Testis (tissue), 3 donors: Measurements from ENCODE around the gene C1S. TPM values are rescaled to one million over a fixed set of nuclear protein-coding genes. Genes with fewer than 3 reads are reported as not detected.

ENCODE experiments used
- DNase-seq: peaks from one replicate; pipeline ENCODE4 v3.0.0-alpha.2; 2019
- H3K27ac ChIP-seq, 2 donors: fragments of 200-600 bp; sonication (generic); one replicate each; pipeline ENCODE4 v1.5.1; 2019
- H3K27me3 ChIP-seq: fragments of 200-600 bp; sonication (generic); one replicate; pipeline ENCODE4 v1.5.1; 2019
- H3K36me3 ChIP-seq: fragments of 200-600 bp; sonication (generic); one replicate; pipeline ENCODE4 v1.5.1; 2017; ENCODE audit warnings: low read depth; ENCODE audit errors: missing control alignments
- H3K4me1 ChIP-seq: fragments of 200-600 bp; sonication (generic); one replicate; pipeline ENCODE4 v1.5.1; 2019
- H3K4me3 ChIP-seq, 2 donors: fragments of 200-600 bp; sonication (generic); one replicate each; pipeline ENCODE4 v1.5.1; 2017 to 2019
- H3K9me3 ChIP-seq: fragments of 200-600 bp; sonication (generic); one replicate; pipeline ENCODE4 v1.5.1; 2017
- POLR2A ChIP-seq: fragments of 450-650 bp; IDR thresholded peaks from one replicate; pipeline ENCODE4 v1.6.1; 2017; ENCODE audit warnings: antibody characterized with exemption, mild to moderate bottlenecking, moderate library complexity
- WGBS, 2 donors: methylation state at CpG; one replicate each; pipeline ENCODE4 v1.1.5; 2018; 5-methylcytosine and 5-hydroxymethylcytosine counted together
- intact Hi-C: fragments of 100-400 bp; cut with DNase I; formaldehyde crosslinking; loops from one replicate; pipeline ENCODE4 v1.15.1; 2023; ENCODE audit warnings: low total_unique reads
- polyA plus RNA-seq: library from polyadenylated mRNA; stranded (reverse); fragments of 350-450 nt; fragmentation: Illumina TruSeq; extraction: RNeasy Lipid Tissue Mini Kit (QIAGEN cat#74804); gene quantifications from one replicate; pipeline ENCODE4 v1.2.3, GENCODE V29; 2014; ENCODE audit warnings: low read depth, low replicate concordance; ENCODE audit not compliant: insufficient read depth
- total RNA-seq, 2 donors: library from RNA; depleted of rRNA; stranded (reverse); fragments of >200 nt; gene quantifications; one replicate each; pipeline ENCODE4 v1.2.3, GENCODE V29; 2016
- TF ChIP-seq, protein P1 (sequence below), 3 experiments: fragments of 450-650 bp in 2 of 3; fragments of 200-600 bp in 1 of 3; sonication (generic) in 1 of 3; IDR thresholded peaks; one replicate each; pipeline ENCODE4 v1.5.1; 2016 to 2019; ENCODE audit warnings: antibody characterized with exemption in 3 of 3, mild to moderate bottlenecking in 2 of 3, moderate library complexity in 1 of 3

Gene C1S
- total and polyA plus RNA-seq, 3 donors from 2014 or later, result 86.1 to 271 (median 190) TPM

DNA sequence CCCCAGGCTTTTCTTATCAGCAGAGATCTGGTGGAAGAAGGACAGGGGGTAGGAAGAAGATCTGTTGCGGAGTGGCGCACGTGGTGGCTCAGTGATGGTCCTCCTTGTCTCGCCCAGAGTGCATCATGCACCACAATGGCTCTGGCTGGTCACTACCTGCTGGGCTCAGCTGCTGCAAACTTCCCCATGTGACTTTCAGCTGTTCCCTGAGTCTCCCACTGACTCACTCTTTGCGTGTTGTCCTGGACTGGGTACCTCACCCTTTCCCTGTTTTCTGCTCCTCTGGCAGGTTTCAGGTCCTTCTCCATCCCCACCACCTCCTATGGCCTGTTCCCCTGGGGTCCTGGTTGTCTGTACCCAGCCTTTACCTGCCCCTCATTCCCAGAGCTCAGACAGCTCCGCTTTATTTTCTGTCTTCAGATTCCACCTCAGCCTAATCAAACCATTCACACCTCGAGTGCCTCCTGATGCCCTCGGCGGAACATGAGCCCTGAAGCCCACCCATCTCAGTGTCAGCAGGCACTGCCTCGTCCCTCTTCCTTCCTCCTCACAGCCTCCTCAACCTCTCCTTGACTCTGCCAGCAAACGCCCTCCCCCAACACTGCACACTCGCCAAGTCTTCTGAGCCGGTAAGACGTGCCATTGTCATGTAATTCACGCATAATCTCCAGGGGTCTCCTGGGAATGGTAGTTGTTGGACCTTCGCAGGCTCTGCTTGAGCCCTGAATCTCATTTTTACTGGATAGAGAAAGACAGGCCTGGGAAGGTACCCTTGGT lies 29.9 kb downstream of the C1S start:
- peak; percentile 16 for DNase-seq
- intact Hi-C loops, result loop anchor here (10.0 kb wide), 1 partner anchor 146 kb away; the partner anchor contains the start of genes C12orf57 and RNU7-1
- peaks cover 15% of the 10 kb centered on the region for H3K4me1 ChIP-seq
- WGBS, 2 donors, result 69 to 70% methylated on average over 16 of the region's 16 CpGs
- H3K36me3 ChIP-seq, result no peaks in the 10 kb centered on the region
- H3K27ac ChIP-seq, result peak overlapping the region; percentile 61 to 79
- H3K9me3 ChIP-seq, result no peaks in the 10 kb centered on the region
- H3K27me3 ChIP-seq, result no peaks in the 10 kb centered on the region
- peak overlapping the region in 1 of 2 donors; percentile 58 for H3K4me3 ChIP-seq
- TF ChIP-seq, protein P1, sequence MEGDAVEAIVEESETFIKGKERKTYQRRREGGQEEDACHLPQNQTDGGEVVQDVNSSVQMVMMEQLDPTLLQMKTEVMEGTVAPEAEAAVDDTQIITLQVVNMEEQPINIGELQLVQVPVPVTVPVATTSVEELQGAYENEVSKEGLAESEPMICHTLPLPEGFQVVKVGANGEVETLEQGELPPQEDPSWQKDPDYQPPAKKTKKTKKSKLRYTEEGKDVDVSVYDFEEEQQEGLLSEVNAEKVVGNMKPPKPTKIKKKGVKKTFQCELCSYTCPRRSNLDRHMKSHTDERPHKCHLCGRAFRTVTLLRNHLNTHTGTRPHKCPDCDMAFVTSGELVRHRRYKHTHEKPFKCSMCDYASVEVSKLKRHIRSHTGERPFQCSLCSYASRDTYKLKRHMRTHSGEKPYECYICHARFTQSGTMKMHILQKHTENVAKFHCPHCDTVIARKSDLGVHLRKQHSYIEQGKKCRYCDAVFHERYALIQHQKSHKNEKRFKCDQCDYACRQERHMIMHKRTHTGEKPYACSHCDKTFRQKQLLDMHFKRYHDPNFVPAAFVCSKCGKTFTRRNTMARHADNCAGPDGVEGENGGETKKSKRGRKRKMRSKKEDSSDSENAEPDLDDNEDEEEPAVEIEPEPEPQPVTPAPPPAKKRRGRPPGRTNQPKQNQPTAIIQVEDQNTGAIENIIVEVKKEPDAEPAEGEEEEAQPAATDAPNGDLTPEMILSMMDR (IDR thresholded peaks at IDR 0.05), result no peak
- TF ChIP-seq POLR2A, result no peak

DNA sequence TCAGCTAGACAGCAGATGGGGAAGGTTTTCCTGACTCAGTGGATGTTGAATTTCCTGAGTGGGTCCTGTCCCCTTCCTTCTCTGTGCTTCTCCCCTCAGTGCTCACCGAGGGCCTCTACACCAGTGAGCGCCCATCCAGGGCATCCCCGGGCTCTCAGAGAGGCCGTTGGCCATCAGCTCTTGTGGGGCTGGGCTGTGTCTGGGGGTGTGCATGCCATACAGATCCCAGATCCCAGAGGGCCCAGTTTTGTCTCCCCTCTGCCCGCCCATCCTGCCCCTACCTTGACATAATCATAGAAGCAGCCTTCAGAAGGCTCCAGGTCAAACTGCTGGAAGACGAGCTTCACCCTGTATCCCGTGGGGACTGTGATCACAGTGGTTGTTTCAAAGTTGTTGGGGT lies 30.7 kb downstream of the C1S start:
- peaks cover 15% of the 10 kb centered on the region for H3K4me1 ChIP-seq
- 64 to 76% methylated on average over 2 to 7 of the region's 7 CpGs for WGBS, 2 donors
- DNase-seq, result peak; percentile 12

DNA sequence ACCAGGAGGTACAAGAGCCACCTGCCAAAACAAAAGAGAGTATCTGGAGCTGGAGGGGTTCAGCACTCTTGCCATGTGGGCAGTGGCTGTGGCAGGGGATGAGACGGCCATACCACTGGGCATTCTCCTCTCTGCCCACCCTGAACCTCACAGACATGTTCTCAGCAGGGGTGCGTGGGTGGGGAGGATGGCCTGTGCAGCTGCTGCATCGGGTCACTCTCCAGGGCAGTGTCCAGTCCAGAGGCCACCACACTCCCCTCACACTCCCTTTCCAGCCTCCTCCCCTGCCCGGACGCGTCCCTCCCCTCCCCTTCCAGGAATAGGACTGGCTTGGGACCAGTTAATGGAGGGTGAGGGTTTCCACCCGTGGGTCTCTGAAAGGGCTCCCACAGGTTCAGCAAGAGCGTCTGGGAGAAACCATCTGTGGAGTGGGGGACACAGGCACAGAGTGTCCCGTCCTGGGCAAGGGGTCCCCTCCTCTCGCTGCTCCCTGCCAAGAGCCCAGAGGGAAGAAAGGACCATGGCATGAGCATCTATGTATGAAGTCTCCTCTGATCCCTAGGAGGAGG lies 31.2 kb downstream of the C1S start:
- H3K4me1 ChIP-seq, result peaks cover 15% of the 10 kb centered on the region
- peak; percentile 64 for DNase-seq
- TF ChIP-seq, protein P1 (IDR thresholded peaks at IDR 0.05), result no peak
- TF ChIP-seq POLR2A, result no peak
- H3K36me3 ChIP-seq, result no peaks in the 10 kb centered on the region
- H3K4me3 ChIP-seq, result peak overlapping the region; percentile 52 to 58
- intact Hi-C loops, result loop anchor here (10.0 kb wide), 1 partner anchor 147 kb away; the partner anchor contains the start of genes C12orf57 and RNU7-1
- peak overlapping the region; percentile 61 to 79 for H3K27ac ChIP-seq
- H3K27me3 ChIP-seq, result no peaks in the 10 kb centered on the region
- no peaks in the 10 kb centered on the region for H3K9me3 ChIP-seq
- WGBS, 2 donors, result 45 to 46% methylated on average over 6 to 10 of the region's 10 CpGs

More for the DNA sequence above, 30.7 kb downstream of the C1S start:
- Histone ChIP-seq H3K27me3 (no peaks in the 10 kb centered on the region), H3K27ac (peak overlapping the region; percentile 61 to 79), H3K4me3 (peak overlapping the region in 1 of 2 donors; percentile 58), H3K9me3 (no peaks in the 10 kb centered on the region), H3K36me3 (no peaks in the 10 kb centered on the region)
- TF ChIP-seq, protein P1 (IDR thresholded peaks at IDR 0.05), result no peak
- no peak for TF ChIP-seq POLR2A
- intact Hi-C loops, result loop anchor here (10.0 kb wide), 1 partner anchor 146 kb away; the partner anchor contains the start of genes C12orf57 and RNU7-1

DNA sequence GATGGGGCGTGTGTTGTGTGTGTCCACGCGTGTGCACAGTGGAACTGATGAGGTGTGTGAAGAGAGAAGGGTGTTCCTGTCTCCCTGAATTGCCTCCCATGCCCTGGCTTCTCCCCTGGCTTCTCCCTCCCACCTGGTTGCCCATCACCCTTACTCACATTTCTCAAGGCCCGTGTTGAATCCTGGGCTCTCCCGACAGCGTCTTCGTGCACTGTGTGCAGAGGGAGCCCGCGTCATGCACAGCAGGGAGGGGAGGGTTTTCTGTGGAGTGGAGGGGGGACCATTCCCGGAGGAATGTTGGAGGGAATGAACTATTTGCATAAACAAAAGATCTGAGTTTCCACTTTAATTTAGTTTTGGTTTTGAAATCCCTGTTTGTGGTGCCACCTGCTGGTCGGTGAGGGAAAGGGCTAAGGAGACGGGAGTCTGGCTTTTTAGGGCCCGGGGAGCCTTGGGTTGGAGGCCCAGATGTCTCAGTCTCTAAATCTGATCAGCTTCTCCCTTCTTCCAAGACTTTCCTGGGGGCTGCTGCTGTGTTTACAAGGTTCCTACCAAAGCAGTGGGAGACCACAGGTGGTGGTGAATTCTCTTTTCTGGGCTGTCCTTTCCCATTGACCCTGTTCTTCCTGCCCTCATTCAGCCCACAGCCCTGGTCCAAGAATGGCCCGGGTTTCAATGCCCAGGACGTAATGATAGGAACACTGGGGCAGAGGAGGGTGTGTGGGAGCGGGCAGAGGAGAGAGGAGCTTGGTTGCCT lies 31.9 kb downstream of the C1S start, which contains the start of gene C1R:
TSS of gene C1R (minus strand) at position 217 of the 757 bp plus-strand sequence. CDS start at position 160, 57 bp downstream.
- 21 to 22% methylated on average over 16 of the region's 16 CpGs for WGBS, 2 donors
- peak; percentile 85 for DNase-seq
- Histone ChIP-seq H3K4me3 (peak within 1 kb of the TSS; percentile 52 to 58), H3K36me3 (no peaks in the 10 kb centered on the region), H3K4me1 (peaks cover 15% of the 10 kb centered on the region), H3K9me3 (no peaks in the 10 kb centered on the region), H3K27me3 (no peaks in the 10 kb centered on the region), H3K27ac (peak within 1 kb of the TSS; percentile 61 to 79)
- intact Hi-C loops, result loop anchor here (10.0 kb wide), 1 partner anchor 148 kb away; the partner anchor contains the start of genes C12orf57 and RNU7-1
- TF ChIP-seq, protein P1 (IDR thresholded peaks at IDR 0.05), result peak; percentile 85 to 92 (median 90)
- no peak for TF ChIP-seq POLR2A
